ENCODE measurements around the gene TTLL6. TPM values are rescaled to one million over a fixed set of nuclear protein-coding genes. Genes with fewer than 3 reads are reported as not detected.

TTLL6 gene
- total RNA-seq, 1 experiment from 2014 or later = 3.4 TPM

- H3K4me3 Mint-ChIP-seq = peak overlapping the region; percentile 85
- DNase-seq (ENCODE audit: low spot score) (peak; percentile 43), ATAC-seq (peak; percentile 3; the same call in 1 of the 2 replicates)
- no peaks in the 10 kb centered on the region for H3K9me3 Mint-ChIP-seq
- no peaks in the 10 kb centered on the region for H3K36me3 Mint-ChIP-seq
- ChIA-PET CTCF (interaction anchor here (0.5 to 10.9 kb wide), 23 partner anchors 9 to 1676 kb away, joined by 3 to 218 read pairs (median 5); partner anchors contain the start of genes HOXB13 and TTLL6), POLR2A (interaction anchor here (0.7 to 1.7 kb wide), 3 partner anchors 9 to 99 kb away, joined by 3 to 8 read pairs (median 7); partner anchors contain the start of gene HOXB13)
- H3K27me3 Mint-ChIP-seq (ENCODE audit: low read depth) = peaks cover 100% of the 10 kb centered on the region
- H3K4me1 Mint-ChIP-seq = peaks cover 52% of the 10 kb centered on the region
- TF ChIP-seq TP53 (CRISPR knock-in tag; IDR thresholded peaks at IDR 0.05) = 0 out of 2 replicates have a peak, but pooled peaks have one; percentile 6
- 0 out of 2 replicates have a peak, but pooled peaks have one; percentile 31 for TF ChIP-seq HMGXB4 (CRISPR knock-in tag; IDR thresholded peaks at IDR 0.05)
- no peak for TF ChIP-seq NR1H2 (CRISPR knock-in tag; IDR thresholded peaks at IDR 0.05)
- peak overlapping the region; percentile 91 for H3K27ac Mint-ChIP-seq
Observed at GRCh38 chr17:48718761-48719641, 98.0 kb downstream of the TTLL6 start.

- Mint-ChIP-seq H3K4me3 (peak overlapping the region; percentile 85), H3K27ac (peak overlapping the region; percentile 91), H3K27me3 (ENCODE audit: low read depth) (peaks cover 100% of the 10 kb centered on the region), H3K36me3 (no peaks in the 10 kb centered on the region), H3K9me3 (no peaks in the 10 kb centered on the region), H3K4me1 (peaks cover 47% of the 10 kb centered on the region)
- DNase-seq (ENCODE audit: low spot score) (no peak), ATAC-seq (no peak)
- TF ChIP-seq TEAD4 (CRISPR knock-in tag; IDR thresholded peaks at IDR 0.05) (no peak), ZNF425 (CRISPR knock-in tag; conservative IDR thresholded peaks at IDR 0.05) (no peak), ZNF232 (CRISPR knock-in tag; IDR thresholded peaks at IDR 0.05) (no peak), ZNF138 (CRISPR knock-in tag; conservative IDR thresholded peaks at IDR 0.05) (no peak), STAT6 (CRISPR knock-in tag; conservative IDR thresholded peaks at IDR 0.05; ENCODE audit: low read depth) (no peak), ZBTB43 (CRISPR knock-in tag; IDR thresholded peaks at IDR 0.05) (no peak), AR (CRISPR knock-in tag; IDR thresholded peaks at IDR 0.05) (no peak), NR2C2 (CRISPR knock-in tag; IDR thresholded peaks at IDR 0.05) (no peak), SOX15 (CRISPR knock-in tag; IDR thresholded peaks at IDR 0.05) (no peak), FOXP1 (CRISPR knock-in tag; IDR thresholded peaks at IDR 0.05; ENCODE audit: borderline replicate concordance) (no peak)
- CTCF ChIA-PET = interaction anchor here (0.6 to 10.9 kb wide), 13 partner anchors 9 to 772 kb away, joined by 3 to 218 read pairs (median 5); no protein-coding TSS in a partner anchor
- POLR2A ChIA-PET = no interaction called here
Observed at GRCh38 chr17:48718227-48718760, 98.7 kb downstream of the TTLL6 start.

Data from WTC11 (cell line).